HG02852 (cell line): ENCODE results near the gene PLEKHH1.
A peak's percentile ranks its signal among the peaks of the same experiment; 100 is the strongest.

Experiments
- ATAC-seq: cut with Tn5 transposase; IDR thresholded peaks from one replicate; pipeline ENCODE4 v1.9.1; 2021; ENCODE audit warnings: mild to moderate bottlenecking, moderate library complexity; ENCODE audit not compliant: unreplicated experiment

The PLEKHH1 gene

DNA sequence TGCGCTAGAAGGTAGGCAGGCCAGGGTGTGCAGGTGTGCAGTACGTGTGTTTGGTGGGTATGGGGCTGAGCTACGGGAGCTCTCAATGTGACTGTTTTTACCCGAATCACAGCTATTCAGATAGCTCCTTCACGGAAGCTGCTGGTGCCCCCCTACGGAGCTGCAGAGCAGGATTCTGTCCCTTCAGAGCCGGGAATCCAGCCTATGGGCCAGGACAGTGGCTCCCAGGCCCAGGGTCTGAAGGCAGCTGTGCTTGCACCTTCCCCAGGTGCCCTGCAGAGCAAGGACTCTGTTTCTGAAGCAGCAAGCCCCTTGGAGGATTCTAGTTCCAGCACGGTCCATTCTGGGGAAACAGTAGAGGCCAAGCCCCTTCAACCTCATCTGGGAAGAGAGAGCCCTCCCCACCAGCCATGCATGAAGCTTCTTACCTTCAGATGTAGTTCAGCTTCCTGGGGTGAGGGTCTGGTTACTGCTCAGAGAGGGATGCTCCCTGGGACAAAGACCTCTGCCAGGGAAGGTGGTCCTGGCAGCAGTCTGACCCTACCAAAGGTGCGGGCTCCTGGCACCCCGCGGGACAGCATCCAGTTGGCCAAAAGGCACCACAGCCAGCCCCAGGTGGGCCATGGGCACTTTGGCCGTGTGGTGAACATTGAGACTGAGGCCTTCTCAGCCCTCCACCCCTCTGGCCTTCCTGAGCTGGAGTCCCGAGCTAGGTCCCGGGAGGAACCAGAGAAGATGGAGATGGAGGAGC lies 29.1 kb downstream of the PLEKHH1 start:
- no peak for ATAC-seq

DNA sequence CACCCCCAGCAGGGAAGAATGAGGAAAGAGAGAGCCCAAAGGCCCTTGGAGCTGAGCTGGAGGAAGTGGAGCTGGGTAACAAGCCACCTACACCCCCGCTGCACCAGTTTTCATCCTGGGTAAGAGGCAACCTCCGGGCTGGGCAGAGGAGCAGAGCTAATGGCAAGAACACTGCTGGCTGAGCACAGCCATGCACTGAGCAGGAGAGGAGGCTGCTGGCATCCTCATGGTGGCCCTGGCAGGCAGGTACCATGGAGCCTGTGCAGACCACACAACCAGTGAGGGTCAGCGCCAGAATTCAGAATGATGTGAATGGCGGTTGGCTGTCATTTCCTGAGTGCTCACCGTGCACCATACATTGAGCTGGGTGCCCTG lies 29.7 kb downstream of the PLEKHH1 start:
- no peak for ATAC-seq

DNA sequence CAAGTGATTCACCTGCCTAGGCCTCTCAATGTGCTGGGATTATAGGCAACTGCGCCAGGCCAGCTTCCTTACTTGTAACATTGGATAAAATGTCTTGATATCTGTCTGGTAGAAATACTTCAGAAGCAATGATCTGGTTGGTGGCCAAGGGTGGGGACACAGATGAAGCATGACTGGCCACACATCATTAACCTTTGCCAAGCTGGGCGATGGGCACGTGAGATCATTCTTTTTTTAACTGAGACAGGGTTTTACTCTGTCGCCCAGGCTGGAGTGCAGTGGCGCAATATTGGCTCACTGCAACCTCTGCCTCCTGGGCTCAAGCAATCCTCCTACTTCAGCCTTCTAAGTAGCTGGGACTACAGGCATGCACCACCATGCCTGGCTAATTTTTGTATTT lies 31.1 kb downstream of the PLEKHH1 start:
- ATAC-seq = no peak

DNA sequence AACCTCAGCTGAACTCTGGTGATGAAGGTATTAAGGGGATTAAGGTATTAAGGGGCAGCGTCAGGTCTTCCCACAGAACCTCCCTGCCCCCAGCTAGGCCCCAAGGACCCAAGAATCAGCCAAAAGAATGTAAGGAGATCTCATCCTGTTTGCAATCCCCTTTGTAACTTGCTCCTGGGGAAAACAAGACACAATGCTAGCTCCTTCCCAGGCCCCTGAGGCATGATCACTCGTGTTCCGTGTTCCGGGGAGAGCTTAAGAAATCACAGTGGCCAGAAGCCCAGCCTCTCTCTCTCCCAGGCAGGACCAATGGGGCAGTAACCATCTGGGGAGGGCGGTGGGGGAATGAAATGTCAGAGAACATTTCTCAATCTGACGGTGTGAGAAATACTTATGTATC lies 33.8 kb downstream of the PLEKHH1 start:
- no peak for ATAC-seq

DNA sequence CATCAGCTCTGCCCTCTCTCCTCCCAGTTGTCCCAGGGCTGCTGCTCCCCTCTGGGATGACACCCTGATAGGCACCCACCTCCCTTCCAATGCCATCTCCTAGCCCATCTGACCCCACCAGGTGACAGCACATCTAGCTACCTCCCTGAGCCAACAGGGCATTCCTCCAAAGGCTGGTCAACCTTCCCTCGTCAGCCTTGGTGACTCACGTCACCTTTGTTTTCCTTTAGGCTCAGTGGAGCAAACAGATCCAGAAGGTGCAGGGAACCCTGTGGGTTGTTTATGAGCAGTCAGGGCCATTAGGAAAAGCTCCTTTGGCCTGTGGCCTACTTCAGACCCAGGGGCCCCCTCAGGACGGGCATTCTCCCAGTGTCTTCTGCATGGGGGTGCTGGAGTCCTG lies 34.6 kb downstream of the PLEKHH1 start:
- no peak for ATAC-seq

DNA sequence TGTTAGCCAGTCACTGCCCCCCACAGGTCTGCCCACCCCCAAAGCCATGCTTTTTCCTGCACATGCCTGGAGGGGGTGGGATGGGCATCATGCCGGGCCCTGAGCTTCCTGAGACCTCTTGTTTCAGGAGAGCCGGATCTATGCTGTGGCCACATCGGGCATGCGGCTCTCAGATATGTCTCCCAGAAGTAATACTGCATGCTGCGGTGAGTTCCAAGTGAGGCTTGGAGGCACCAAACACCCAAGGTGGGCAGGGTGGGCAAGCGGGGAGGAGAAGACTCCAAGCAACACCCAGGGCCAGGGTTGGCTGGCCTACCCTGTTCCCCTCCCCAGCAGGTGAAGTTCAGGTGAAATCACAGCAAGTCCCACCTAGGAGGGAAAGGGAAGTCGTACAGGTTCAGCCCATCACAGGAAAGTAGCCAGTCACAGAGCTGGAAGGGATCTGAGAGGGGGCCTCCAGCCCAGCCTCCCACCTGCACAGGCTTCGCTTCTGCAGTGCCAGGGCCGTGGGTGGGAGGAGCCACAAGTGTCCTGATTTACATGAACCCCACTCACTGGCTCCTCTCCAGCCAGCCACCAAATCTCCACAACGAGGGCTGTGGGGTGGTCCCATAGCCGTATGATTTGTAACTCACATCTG lies 36.0 kb downstream of the PLEKHH1 start:
- ATAC-seq = no peak

DNA sequence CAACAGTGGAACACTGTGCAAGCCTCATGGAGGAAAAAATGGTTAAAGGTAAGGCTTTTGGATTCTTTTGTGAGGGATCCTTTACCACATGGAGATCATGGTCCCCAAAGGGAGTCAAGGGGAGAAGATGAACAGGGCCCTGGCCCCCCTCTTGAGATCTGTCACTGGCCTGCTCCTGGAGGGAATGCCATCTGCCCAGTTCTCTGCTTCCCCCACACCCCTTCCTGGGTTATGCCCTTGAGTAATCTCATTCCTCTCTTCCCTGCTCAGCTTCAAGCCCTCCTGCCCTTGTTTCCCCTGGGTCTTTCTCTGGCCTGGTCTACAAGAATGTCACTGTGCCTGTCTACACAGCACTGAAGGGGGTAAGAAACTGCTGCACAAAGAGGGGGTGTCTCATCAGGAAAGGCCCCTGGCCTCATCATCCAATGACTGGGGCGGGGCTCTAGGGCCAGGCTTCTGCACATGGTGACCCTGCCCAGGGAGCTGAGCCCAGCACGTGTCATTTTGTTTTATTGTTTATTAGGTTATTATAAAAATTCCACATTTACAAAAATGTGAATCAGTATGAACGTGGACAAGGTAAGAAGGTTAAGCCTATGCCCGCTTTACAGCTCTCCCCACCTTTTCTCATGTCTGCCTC lies 36.7 kb downstream of the PLEKHH1 start:
- ATAC-seq = no peak

DNA sequence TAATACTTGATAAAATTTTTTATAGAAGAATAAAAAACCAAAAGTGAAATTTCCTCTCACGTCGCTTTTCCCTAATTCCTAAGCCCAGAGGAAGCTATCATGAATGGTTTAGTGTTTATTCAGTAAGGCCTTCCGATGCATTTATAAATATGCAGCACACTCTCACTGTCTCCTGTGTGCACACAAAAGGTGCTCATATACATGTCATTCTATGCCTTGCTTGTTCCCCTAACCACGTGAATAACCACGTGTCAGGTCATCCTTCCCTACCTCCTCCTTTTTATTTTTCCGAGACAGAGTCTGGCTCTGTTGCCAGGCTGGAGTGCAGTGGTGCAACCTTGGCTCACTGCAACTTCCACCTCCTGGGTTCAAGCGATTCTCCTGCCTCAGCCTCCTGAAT lies 37.4 kb downstream of the PLEKHH1 start:
- no peak for ATAC-seq

DNA sequence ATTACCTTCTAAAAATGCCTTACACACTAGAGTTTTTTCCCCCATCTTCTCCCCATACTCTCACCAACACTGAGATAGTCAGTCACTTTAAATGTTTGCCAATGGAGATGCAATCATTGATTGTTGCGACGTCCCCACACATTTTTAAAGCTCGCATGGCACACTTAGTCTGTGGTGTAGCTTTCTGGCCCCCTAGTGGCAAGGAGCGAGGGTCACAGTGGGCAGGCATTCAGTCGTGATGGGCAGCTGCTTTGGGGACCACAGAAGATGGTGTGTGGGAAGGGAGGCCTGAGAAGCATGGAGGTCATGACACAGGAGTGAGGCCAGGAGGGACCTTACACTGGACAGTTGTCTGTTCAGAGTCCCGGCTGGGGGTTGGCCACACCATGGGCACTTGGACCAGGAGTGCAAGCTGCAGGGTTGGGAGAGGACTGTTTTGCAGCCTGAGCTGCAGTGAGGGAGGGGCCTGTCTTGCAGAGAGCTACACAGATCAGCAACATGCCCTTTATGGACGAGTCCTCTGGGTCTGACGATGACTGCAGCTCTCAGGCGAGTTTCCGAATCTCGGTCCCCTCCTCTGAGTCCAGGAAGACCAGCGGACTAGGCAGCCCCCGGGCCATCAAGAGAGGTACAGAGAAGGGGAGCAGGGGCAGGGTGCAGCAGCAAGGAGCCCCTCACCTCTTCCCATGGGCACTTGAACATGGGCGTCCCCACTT lies 38.3 kb downstream of the PLEKHH1 start:
- peak; percentile 68 for ATAC-seq

DNA sequence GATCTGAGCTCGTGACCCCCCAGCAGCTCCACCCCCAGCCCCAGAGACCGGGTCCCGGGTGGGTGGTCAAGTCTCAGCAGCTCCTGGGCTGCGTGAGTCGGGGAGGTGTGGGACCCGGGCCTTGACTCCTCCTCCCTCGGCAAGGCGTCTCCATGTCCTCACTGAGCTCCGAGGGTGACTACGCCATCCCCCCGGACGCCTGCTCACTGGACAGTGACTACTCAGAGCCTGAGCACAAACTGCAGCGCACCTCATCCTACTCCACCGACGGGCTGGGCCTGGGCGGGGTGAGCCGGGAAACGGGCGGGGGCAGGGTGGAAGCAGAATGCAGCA lies 38.9 kb downstream of the PLEKHH1 start:
- ATAC-seq = no peak

DNA sequence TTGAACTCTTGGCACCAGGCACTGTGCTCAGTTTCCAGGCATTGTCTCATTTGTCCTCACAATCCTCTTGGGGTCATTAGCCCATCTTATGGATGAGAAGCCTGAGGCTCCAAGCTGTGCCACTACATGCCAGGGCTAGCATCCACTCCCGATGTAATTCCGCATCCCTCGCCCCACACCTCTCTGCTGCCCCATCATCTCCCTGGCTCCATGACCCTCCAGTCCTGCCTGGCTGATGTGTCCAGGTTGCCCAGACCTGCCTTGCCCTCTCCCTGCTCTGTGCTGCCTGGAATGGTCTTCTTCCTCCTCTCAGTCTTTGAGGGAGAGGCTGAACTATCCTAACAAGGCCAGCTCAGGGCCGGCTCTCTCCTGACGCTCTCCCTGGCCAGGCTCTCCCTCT lies 39.5 kb downstream of the PLEKHH1 start:
- ATAC-seq = no peak

DNA sequence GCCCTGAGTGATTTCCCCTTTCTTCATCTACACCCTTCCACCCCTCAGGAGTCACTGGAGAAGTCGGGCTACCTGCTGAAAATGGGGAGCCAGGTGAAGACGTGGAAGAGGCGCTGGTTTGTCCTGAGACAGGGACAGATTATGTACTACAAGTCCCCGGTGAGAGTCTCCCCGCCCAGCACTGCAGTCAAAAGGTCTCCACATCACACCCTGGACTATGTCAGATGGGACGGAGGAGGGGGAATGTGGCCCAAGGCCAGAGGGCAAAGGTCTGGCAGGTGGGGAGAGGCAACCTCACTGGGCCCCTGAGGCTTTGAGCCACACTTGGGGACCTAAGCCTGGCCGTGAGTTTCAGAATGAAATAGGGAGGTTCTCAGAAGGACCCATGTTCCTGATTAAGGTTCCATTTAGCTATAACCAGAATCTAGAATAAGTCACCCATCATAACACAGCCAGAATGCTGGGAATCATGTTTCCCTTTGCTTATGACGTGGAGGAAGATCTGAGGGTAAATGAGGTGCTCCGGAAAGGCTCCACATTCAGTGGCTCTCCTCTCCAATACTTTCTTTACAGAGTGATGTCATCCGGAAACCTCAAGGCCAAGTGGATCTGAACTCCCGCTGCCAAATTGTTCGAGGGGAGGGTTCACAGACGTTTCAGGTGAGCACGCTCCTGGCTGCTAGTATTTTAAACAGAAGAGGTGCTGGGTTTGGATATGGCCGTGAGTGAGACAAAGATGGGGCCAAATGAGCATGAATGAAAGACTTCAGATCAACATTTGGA lies 40.3 kb downstream of the PLEKHH1 start:
- ATAC-seq = no peak

DNA sequence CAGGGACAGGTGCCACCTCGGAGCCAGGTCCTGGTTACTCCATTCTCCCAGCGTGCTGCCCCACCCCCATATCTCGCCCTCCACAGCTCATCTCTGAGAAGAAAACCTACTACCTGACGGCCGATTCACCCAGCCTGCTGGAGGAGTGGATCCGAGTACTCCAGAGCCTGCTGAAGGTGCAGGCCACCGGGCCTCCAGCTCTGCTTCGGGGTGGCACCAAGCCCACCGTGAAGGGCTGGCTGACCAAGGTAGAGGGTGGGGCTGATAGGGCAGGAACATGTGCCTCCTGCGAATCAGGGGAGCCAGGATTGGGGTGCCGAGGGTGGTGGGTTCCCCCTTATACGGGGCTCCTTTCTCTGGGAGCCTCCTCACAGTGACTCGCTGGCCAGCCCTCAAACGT lies 41.1 kb downstream of the PLEKHH1 start:
- no peak for ATAC-seq

DNA sequence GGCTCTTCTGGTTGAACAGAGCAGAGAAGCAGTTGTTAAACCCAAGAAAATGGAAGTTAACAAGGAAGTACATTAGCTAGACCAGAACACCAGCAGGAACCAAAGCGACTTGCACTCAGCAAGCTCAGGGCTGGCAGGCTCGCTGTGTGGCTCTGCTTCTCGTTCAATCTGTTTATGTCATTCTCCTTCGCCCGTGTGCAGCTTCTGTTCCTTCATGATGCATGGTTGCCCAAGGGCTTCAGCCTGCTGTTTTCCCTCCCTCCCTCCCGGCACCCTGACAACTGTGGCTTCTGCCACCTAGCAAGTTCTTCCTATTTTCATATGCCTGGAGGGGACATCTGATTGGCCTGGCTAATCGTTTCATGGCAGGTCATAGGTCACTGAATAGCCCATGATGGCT lies 41.7 kb downstream of the PLEKHH1 start:
- no peak for ATAC-seq

DNA sequence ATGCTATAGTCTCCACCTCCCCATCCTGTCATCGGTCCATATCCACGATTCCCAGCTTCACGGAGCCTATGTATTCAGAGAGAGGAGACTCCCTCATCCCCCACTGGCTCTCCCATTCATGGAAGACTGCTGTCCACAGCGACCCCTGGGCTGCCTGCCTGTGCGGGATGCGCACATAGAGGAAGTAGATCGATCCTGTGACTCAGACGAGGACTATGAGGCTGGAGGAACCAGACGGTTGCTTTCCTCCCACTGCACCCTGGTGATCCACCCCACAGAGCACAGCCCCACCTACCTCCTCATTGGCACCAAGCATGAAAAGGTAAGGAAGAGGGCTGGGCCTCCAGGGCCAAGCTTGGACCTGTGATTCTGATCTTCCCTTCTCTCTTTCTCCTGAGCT lies 42.6 kb downstream of the PLEKHH1 start:
- no peak for ATAC-seq

DNA sequence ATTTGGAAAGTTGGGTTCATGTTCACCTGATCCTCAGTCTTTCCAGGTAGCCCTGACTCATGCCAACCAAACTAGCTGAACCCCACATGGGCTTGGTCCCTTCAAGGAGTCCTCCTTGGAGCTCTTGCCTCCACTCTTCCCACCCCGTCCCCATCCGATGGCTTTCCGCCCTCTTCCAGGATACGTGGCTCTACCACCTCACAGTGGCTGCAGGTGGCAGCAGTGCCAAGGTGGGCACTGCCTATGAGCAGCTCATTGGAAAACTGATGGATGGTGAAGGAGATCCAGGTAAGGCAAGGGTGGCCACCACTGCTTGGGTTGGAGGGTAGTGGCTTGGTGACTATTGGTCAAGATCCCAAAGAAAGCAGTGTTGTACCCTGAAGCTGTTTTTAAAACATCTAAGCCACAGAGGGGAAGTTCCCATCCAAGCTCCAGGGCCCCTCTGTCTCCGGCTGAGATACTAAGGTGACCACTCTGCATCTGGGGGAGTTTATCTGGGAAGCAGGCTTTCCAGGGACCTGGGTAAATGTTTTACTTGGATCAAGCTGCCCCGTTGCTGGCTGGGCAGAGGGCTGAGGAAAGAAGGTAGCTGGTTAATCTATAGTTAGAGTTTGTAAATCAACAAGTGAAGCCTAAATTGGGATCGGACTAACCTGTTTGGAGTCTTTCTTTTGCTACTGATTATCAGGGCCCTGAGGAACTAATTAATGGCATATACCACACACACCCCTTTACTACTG lies 43.3 kb downstream of the PLEKHH1 start:
- no peak for ATAC-seq

DNA sequence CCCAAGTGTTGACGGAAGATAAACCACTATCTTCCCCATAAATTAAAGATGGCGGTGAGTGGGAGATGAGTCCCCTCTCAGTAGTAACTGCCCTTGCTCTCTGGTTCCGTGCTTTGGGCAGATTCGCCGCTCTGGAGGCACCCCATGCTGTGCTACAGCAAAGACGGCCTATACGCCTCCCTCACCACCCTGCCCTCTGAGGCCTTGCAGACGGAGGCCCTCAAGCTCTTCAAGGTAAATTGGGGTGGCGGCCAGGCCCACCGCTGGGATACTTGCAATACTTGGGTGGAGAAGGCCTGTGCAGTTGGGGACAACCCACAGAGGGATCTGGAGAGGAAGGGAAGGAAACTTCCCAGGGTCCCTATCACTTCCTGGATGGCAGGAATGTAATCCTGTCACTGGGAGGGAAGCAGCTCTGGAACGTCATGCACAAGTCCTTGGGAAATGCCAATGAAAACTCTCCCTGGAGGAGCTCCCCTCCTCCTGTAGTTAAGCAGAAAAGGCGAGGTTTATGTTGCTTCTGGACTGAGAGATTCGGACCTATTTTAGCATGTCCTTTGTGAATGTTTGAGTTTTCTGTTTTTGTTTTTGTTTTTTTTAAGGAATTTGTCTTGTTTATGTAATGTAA lies 44.2 kb downstream of the PLEKHH1 start:
- ATAC-seq = no peak

DNA sequence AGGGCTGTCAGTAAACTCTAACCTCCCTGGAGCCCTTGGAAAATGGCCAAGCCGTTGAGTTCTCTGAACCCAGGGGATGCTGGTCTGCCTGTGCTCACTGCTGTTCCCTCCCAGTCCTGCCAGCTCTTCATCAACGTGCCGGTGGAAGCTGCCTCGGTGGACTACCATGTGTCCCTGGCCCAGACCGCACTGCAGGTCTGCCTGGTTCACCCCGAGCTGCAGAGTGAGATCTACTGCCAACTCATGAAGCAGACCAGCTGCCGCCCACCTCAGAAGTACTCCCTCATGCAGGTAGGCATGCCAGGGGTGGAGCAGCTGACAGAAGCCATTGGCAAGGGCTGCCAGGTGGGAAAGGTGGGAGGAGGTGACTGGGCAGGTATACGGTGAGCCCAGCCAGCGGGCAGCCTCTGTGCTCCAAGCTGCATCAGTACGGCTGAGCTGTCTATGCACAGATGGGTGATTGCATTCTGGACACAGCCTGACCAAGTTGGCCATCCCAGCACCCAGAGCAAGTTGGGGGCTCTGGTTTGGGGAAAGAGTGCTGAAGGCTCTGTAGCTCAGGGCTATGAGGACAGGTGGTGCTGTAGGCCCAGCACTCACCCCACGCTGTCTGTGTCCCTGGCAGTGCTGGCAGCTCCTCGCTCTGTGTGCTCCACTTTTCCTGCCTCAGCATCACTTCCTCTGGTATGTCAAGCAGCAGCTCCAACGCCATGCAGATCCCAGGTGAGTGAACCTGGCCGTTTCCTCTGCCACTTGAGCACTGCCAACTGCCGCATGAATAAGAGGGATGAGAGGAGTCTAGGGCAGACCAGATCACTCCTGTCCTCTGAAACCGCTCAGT lies 45.0 kb downstream of the PLEKHH1 start:
- no peak for ATAC-seq

DNA sequence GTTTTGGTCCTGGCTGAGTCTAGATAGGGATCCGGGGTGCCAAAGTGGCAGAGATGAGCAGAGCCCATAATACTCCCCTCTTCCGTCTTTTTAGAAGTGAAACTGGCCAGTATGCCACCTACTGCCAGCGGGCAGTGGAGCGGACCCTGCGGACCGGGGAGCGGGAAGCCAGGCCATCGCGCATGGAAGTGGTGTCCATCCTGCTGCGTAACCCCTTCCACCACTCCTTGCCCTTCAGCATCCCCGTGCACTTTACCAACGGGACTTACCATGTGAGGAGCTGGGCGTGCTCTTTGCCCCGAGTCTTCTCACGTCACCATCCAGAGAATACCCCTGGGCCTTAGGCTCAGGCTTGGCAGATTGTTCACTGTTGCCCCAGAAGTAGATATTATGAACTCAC lies 46.0 kb downstream of the PLEKHH1 start:
- no peak for ATAC-seq
